IMR-90 (cell line): Measurements from ENCODE around the gene ARL6IP6. TPM values are rescaled to one million over a fixed set of nuclear protein-coding genes. Genes with fewer than 3 reads are reported as not detected.

Experiments
- ATAC-seq: fragments of 200-7000 bp; cut with Tn5 transposase; 2 replicates; pipeline ENCODE4 v1.9.1; 2020; ENCODE audit warnings: low read depth, mild to moderate bottlenecking, moderate library complexity
- BruUV-seq: library from RNA; stranded (reverse); fragments of 400-500 nt; replicated peaks from 2 replicates; lab custom pipeline; 2021; lab: Mats Ljungman, UMichigan
- CTCF ChIA-PET: fragments of 300-600 bp; formaldehyde crosslinking; extraction: SDS; loops from one replicate; lab custom pipeline; 2021; ENCODE audit warnings: antibody characterized with exemption; lab: Yijun Ruan, JAX
- POLR2A ChIA-PET: fragments of 300-600 bp; sonication (Branson Sonifier 250); formaldehyde crosslinking; loops from one replicate; lab custom pipeline; 2022; ENCODE audit warnings: antibody characterized with exemption; ENCODE audit not compliant: unreplicated experiment; lab: Charles Lee
- DNase-seq: peaks from one replicate; pipeline ENCODE4 v3.0.0; 2013
- H2AFZ ChIP-seq: replicated peaks from 2 replicates; pipeline ENCODE3; 2013; ENCODE audit warnings: low read length, mild to moderate bottlenecking; ENCODE audit not compliant: poor library complexity
- H2AK5ac ChIP-seq: 2 replicates; pipeline ENCODE4 v1.6.1; 2013; ENCODE audit warnings: low read depth, low read length, inconsistent platforms
- H2AK9ac ChIP-seq: replicated peaks from 2 replicates; pipeline ENCODE3; 2013; ENCODE audit warnings: mild to moderate bottlenecking, low read depth, low read length, moderate library complexity; ENCODE audit not compliant: poor library complexity
- H2BK120ac ChIP-seq: 2 replicates; pipeline ENCODE4 v1.6.1; 2013; ENCODE audit warnings: low read depth, low read length, inconsistent platforms
- H2BK15ac ChIP-seq: 3 replicates; pipeline ENCODE4 v1.6.1; 2013; ENCODE audit warnings: low read depth, low read length, inconsistent platforms
- H2BK20ac ChIP-seq: 2 replicates; pipeline ENCODE4 v1.6.1; 2013; ENCODE audit warnings: low read depth, mild to moderate bottlenecking, inconsistent platforms, low read length, moderate library complexity
- H2BK5ac ChIP-seq: 2 replicates; pipeline ENCODE4 v1.6.1; 2013; ENCODE audit warnings: mild to moderate bottlenecking, low read depth, low read length, inconsistent platforms; ENCODE audit not compliant: poor library complexity, severe bottlenecking
- H3K14ac ChIP-seq: replicated peaks from 2 replicates; pipeline ENCODE4 v1.6.1; 2013; ENCODE audit warnings: low read depth, low read length, inconsistent platforms
- H3K18ac ChIP-seq: 2 replicates; pipeline ENCODE4 v1.6.1; 2013; ENCODE audit warnings: low read depth, low read length, control low read depth
- H3K23ac ChIP-seq: 2 replicates; pipeline ENCODE4 v1.6.1; 2013; ENCODE audit warnings: low read depth, low read length, inconsistent platforms
- H3K27ac ChIP-seq: 2 replicates; pipeline ENCODE4 v1.5.1; 2013; ENCODE audit warnings: mild to moderate bottlenecking, control low read depth, low read length; ENCODE audit not compliant: insufficient read depth
- H3K27me3 ChIP-seq: 2 replicates; pipeline ENCODE4 v1.6.1; 2013; ENCODE audit warnings: low read length; ENCODE audit not compliant: control insufficient read depth, insufficient read depth
- H3K36me3 ChIP-seq: 2 replicates; pipeline ENCODE4 v1.6.1; 2013; ENCODE audit warnings: low read length, mixed read lengths; ENCODE audit not compliant: control insufficient read depth, insufficient read depth
- H3K4ac ChIP-seq: 2 replicates; pipeline ENCODE4 v1.6.1; 2013; ENCODE audit warnings: low read depth, low read length, inconsistent platforms
- H3K4me1 ChIP-seq: 2 replicates; pipeline ENCODE4 v1.6.1; 2013; ENCODE audit warnings: low read length, mixed read lengths; ENCODE audit not compliant: control insufficient read depth, insufficient read depth
- H3K4me2 ChIP-seq: 2 replicates; pipeline ENCODE4 v1.6.1; 2013; ENCODE audit warnings: low read depth, mild to moderate bottlenecking, control low read depth, low read length, moderate library complexity
- H3K4me3 ChIP-seq: 2 replicates; pipeline ENCODE4 v1.5.1; 2013; ENCODE audit warnings: low read depth, mild to moderate bottlenecking, control low read depth, low read length, moderate library complexity; ENCODE audit not compliant: insufficient read depth
- H3K56ac ChIP-seq: 2 replicates; pipeline ENCODE4 v1.6.1; 2013; ENCODE audit warnings: low read length, inconsistent platforms; ENCODE audit not compliant: insufficient read depth; ENCODE audit errors: extremely low read depth
- H3K79me1 ChIP-seq, 2 experiments: 2 replicates each; pipeline ENCODE4 v1.6.1; 2013; ENCODE audit warnings: low read length in 2 of 2, inconsistent platforms in 1 of 2, low read depth in 1 of 2
- H3K9ac ChIP-seq: 2 replicates; pipeline ENCODE4 v1.6.1; 2013; ENCODE audit warnings: low read depth, low read length, control low read depth
- H3K9me1 ChIP-seq: 2 replicates; pipeline ENCODE4 v1.6.1; 2013; ENCODE audit warnings: low read length, inconsistent platforms; ENCODE audit not compliant: insufficient read depth
- H3K9me3 ChIP-seq: 2 replicates; pipeline ENCODE4 v1.6.1; 2013; ENCODE audit warnings: low read length; ENCODE audit not compliant: control insufficient read depth, insufficient read depth
- H4K20me1 ChIP-seq: 2 replicates; pipeline ENCODE4 v1.6.1; 2013; ENCODE audit warnings: low read length, inconsistent platforms; ENCODE audit not compliant: insufficient read depth
- H4K5ac ChIP-seq: 2 replicates; pipeline ENCODE4 v1.6.1; 2013; ENCODE audit warnings: mild to moderate bottlenecking, low read depth, low read length, control low read depth
- H4K8ac ChIP-seq, 2 experiments: 2 replicates each; pipeline ENCODE4 v1.6.1; 2013; ENCODE audit warnings: low read depth in 2 of 2, low read length in 2 of 2, control low read depth in 1 of 2, inconsistent platforms in 1 of 2
- H4K91ac ChIP-seq: 2 replicates; pipeline ENCODE4 v1.6.1; 2013; ENCODE audit warnings: low read depth, low read length, inconsistent platforms; ENCODE audit not compliant: insufficient read depth
- BHLHE40 ChIP-seq: fragments of 150-350 bp; IDR thresholded peaks from 2 replicates; pipeline ENCODE4 v1.6.1; 2016; ENCODE audit warnings: mild to moderate bottlenecking, low read depth, low read length
- CEBPB ChIP-seq: IDR thresholded peaks from 2 replicates; pipeline ENCODE4 v1.6.1; 2012; ENCODE audit warnings: low read depth, low read length, improper control_type of control experiment
- CHD1 ChIP-seq: IDR thresholded peaks from 2 replicates; pipeline ENCODE4 v1.6.1; 2012; ENCODE audit warnings: low read depth, low read length, improper control_type of control experiment
- CTCF ChIP-seq: conservative IDR thresholded peaks from 2 replicates; pipeline ENCODE4 v1.5.1; 2012; ENCODE audit warnings: mild to moderate bottlenecking, low read depth, low read length, improper control_type of control experiment
- ELK1 ChIP-seq: fragments of 150-350 bp; IDR thresholded peaks from 2 replicates; pipeline ENCODE4 v1.6.1; 2016; ENCODE audit warnings: low read depth, mild to moderate bottlenecking, low read length, moderate library complexity, borderline replicate concordance
- FOS ChIP-seq: fragments of 150-350 bp; IDR thresholded peaks from 2 replicates; pipeline ENCODE4 v1.6.1; 2016; ENCODE audit warnings: low read depth, low read length
- MAZ ChIP-seq: IDR thresholded peaks from 2 replicates; pipeline ENCODE4 v1.6.1; 2012; ENCODE audit warnings: low read depth, mild to moderate bottlenecking, low read length, improper control_type of control experiment, moderate library complexity, borderline replicate concordance
- MXI1 ChIP-seq: IDR thresholded peaks from 2 replicates; pipeline ENCODE4 v1.6.1; 2012; ENCODE audit warnings: low read depth, mild to moderate bottlenecking, low read length, moderate library complexity, borderline replicate concordance
- NFE2L2 ChIP-seq: fragments of 150-350 bp; IDR thresholded peaks from 2 replicates; pipeline ENCODE4 v1.6.1; 2016; ENCODE audit warnings: low read depth, mild to moderate bottlenecking, low read length
- POLR2A ChIP-seq: IDR thresholded peaks from 2 replicates; pipeline ENCODE4 v1.6.1; 2012; ENCODE audit warnings: mild to moderate bottlenecking, low read depth, low read length
- RAD21 ChIP-seq: IDR thresholded peaks from 2 replicates; pipeline ENCODE4 v1.6.1; 2012; ENCODE audit warnings: low read length, improper control_type of control experiment
- RCOR1 ChIP-seq: IDR thresholded peaks from 2 replicates; pipeline ENCODE4 v1.6.1; 2012; ENCODE audit warnings: mild to moderate bottlenecking, low read length, improper control_type of control experiment; ENCODE audit not compliant: insufficient replicate concordance
- RFX5 ChIP-seq: IDR thresholded peaks from 2 replicates; pipeline ENCODE4 v1.8.0; 2012; ENCODE audit warnings: low read depth, mild to moderate bottlenecking, low read length, moderate library complexity
- SMC3 ChIP-seq: fragments of 150-350 bp; IDR thresholded peaks from 2 replicates; pipeline ENCODE4 v1.6.1; 2016; ENCODE audit warnings: low read depth, mild to moderate bottlenecking, antibody characterized with exemption, low read length, moderate library complexity
- USF2 ChIP-seq: fragments of 150-350 bp; IDR thresholded peaks from 2 replicates; pipeline ENCODE4 v1.6.1; 2017; ENCODE audit warnings: mild to moderate bottlenecking, antibody characterized with exemption, low read length, low read depth
- WGBS, 2 experiments: methylation state at CpG; one replicate each; pipeline versions ENCODE4 v1.1.5 to v1.1.7; 2013; ENCODE audit warnings: missing lambda C conversion rate in 2 of 2; ENCODE audit not compliant: insufficient read length in 1 of 2; ENCODE audit errors: extremely low coverage in 2 of 2; 5-methylcytosine and 5-hydroxymethylcytosine counted together
- dilution Hi-C: fragments of 300-500 bp; cut with HindIII; formaldehyde crosslinking; loops from one replicate; pipeline ENCODE4 v1.14.3; 2018; ENCODE audit warnings: low sequenced_read_pairs; ENCODE audit not compliant: unreplicated experiment
- in situ Hi-C: fragments of 300-500 bp; cut with MboI; formaldehyde crosslinking; loops from 3 replicates; pipeline ENCODE4 v1.14.3; 2019; ENCODE audit warnings: low sequenced_read_pairs, inconsistent platforms, mixed read lengths
- intact Hi-C: fragments of 100-400 bp; cut with micrococcal nuclease; formaldehyde crosslinking; loops from 2 replicates; pipeline ENCODE4 v1.10.0; 2022
- polyA plus RNA-seq, 3 experiments: library from polyadenylated mRNA; depleted of rRNA; stranded (reverse); fragments of >200 nt; gene quantifications; 2 replicates each; pipeline ENCODE4 v1.2.3, GENCODE V29; 2012; ENCODE audit warnings: low replicate concordance in 1 of 3
- total RNA-seq: library from RNA; depleted of rRNA; stranded (reverse); fragments of >200 nt; gene quantifications from 2 replicates; pipeline ENCODE4 v1.2.3, GENCODE V29; 2012

The ARL6IP6 gene
- total and polyA plus RNA-seq, 2 of the 4 experiments (the other 2 are of a cell fraction), result 4.1 to 14.7 TPM

- DNase-seq (no peak), ATAC-seq (no peak)
- H2BK120ac ChIP-seq, result no peak overlapping the region
- ChIA-PET POLR2A (no interaction called here), CTCF (no interaction called here)
- H3K14ac ChIP-seq, result no peak overlapping the region
- H3K4me3 ChIP-seq, result no peak overlapping the region
- no TSS peak for BruUV-seq
- no peaks in the 10 kb centered on the region for H4K20me1 ChIP-seq
- H3K23ac ChIP-seq, result no peak overlapping the region
- H2AFZ ChIP-seq, result no peak overlapping the region
- no peak overlapping the region for H2AK5ac ChIP-seq
- H2BK15ac ChIP-seq, result no peak overlapping the region
- no peak overlapping the region for H4K91ac ChIP-seq
- H3K9me1 ChIP-seq, result no peaks in the 10 kb centered on the region
- H3K18ac ChIP-seq, result no peak overlapping the region
- no peak overlapping the region for H3K9ac ChIP-seq
- H3K27ac ChIP-seq, result no peak overlapping the region
- no peak overlapping the region for H2BK20ac ChIP-seq
- dilution Hi-C loops, result no loop called here
- no peak overlapping the region for H4K5ac ChIP-seq
- in situ Hi-C loops, result no loop called here
- H3K56ac ChIP-seq, result no peak overlapping the region
- no peaks in the 10 kb centered on the region for H3K4me1 ChIP-seq
- TF ChIP-seq RFX5 (no peak), MAZ (no peak), CTCF (no peak), NFE2L2 (no peak), FOS (no peak), ELK1 (no peak), SMC3 (no peak), USF2 (no peak), CEBPB (no peak), CHD1 (no peak), RAD21 (no peak), MXI1 (no peak), RCOR1 (no peak), BHLHE40 (no peak), POLR2A (no peak)
- WGBS, 2 experiments, result no CpG with 5 or more reads among the region's 3 CpGs
- H4K8ac ChIP-seq, result no peak overlapping the region
- H3K36me3 ChIP-seq, result no peaks in the 10 kb centered on the region
- no peak overlapping the region for H3K4ac ChIP-seq
- no peak overlapping the region for H2AK9ac ChIP-seq
- H3K27me3 ChIP-seq, result no peaks in the 10 kb centered on the region
- H2BK5ac ChIP-seq, result no peak overlapping the region
- H3K9me3 ChIP-seq, result no peaks in the 10 kb centered on the region
- intact Hi-C loops, result no loop called here
- no peaks in the 10 kb centered on the region for H3K79me1 ChIP-seq
- H3K4me2 ChIP-seq, result no peak overlapping the region
Observed at GRCh38 chr2:152791979-152792378, 73.6 kb downstream of the ARL6IP6 start.
